ENCODE measurements around the gene RAB14. TPM values are rescaled to one million over a fixed set of nuclear protein-coding genes. Genes with fewer than 3 reads are reported as not detected.
A peak's percentile ranks its signal among the peaks of the same experiment; 100 is the strongest.
"Not testable (repeated sequence)": the region's sequence is repeated elsewhere in the genome, so short reads cannot be mapped to it uniquely, and the experiment has no call there.

Gene RAB14
- total RNA-seq, 1 experiment from 2014 or later: 82.6 TPM

DNA sequence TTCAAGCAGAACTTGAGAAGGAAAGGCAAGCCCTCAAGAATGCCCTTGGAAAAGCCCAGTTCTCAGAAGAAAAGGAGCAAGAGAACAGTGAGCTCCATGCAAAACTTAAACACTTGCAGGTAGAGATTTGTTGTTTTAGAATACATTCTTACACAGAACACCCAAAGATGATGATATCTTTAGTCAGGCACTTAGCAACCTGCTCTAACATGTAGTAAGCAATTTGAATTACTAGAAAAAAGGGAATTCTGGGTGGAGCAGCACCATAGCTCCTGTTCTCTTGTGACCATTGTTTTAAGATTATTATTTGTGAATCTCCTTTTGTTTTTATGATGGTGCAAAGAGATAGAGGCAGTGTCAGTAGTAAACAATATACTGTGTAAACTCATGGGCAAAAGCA, 63.1 kb downstream of the RAB14 start:
- no peak overlapping the region for H2AFZ ChIP-seq
- no peaks in the 10 kb centered on the region for H3K9me2 ChIP-seq (ENCODE audit: insufficient read depth)
- H3K4me1 ChIP-seq (replicated peaks; ENCODE audit: insufficient read depth): peaks cover 13% of the 10 kb centered on the region
- H3K27ac ChIP-seq: no peak overlapping the region
- no peaks in the 10 kb centered on the region for H3K27me3 ChIP-seq (ENCODE audit: insufficient read depth, low read depth)
- no peaks in the 10 kb centered on the region for H3K9me3 ChIP-seq (ENCODE audit: insufficient read depth, low read depth)
- no peak overlapping the region for H3K4me3 ChIP-seq
- no peak overlapping the region for H3K4me2 ChIP-seq
- DNase-seq: no peak
- no peaks in the 10 kb centered on the region for H3K36me3 ChIP-seq (ENCODE audit: low read depth)
- BruUV-seq (replicated peaks): no TSS peak
- CTCF ChIA-PET: no interaction called here
- H3K79me2 ChIP-seq (ENCODE audit: low read depth): no peaks in the 10 kb centered on the region
- intact Hi-C loops (cut with micrococcal nuclease; ENCODE audit: unreplicated experiment): no loop called here
- H4K20me1 ChIP-seq (ENCODE audit: insufficient read depth): no peaks in the 10 kb centered on the region
- H3F3A ChIP-seq (ENCODE audit: insufficient read depth, low read depth): no peaks in the 10 kb centered on the region
- no peak for TF ChIP-seq EZH2 (IDR thresholded peaks at IDR 0.05; ENCODE audit: low read depth)
- TF ChIP-seq, protein P1, sequence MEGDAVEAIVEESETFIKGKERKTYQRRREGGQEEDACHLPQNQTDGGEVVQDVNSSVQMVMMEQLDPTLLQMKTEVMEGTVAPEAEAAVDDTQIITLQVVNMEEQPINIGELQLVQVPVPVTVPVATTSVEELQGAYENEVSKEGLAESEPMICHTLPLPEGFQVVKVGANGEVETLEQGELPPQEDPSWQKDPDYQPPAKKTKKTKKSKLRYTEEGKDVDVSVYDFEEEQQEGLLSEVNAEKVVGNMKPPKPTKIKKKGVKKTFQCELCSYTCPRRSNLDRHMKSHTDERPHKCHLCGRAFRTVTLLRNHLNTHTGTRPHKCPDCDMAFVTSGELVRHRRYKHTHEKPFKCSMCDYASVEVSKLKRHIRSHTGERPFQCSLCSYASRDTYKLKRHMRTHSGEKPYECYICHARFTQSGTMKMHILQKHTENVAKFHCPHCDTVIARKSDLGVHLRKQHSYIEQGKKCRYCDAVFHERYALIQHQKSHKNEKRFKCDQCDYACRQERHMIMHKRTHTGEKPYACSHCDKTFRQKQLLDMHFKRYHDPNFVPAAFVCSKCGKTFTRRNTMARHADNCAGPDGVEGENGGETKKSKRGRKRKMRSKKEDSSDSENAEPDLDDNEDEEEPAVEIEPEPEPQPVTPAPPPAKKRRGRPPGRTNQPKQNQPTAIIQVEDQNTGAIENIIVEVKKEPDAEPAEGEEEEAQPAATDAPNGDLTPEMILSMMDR (conservative IDR thresholded peaks at IDR 0.05): no peak
- POLR2A ChIA-PET (ENCODE audit: unreplicated experiment): no interaction called here

DNA sequence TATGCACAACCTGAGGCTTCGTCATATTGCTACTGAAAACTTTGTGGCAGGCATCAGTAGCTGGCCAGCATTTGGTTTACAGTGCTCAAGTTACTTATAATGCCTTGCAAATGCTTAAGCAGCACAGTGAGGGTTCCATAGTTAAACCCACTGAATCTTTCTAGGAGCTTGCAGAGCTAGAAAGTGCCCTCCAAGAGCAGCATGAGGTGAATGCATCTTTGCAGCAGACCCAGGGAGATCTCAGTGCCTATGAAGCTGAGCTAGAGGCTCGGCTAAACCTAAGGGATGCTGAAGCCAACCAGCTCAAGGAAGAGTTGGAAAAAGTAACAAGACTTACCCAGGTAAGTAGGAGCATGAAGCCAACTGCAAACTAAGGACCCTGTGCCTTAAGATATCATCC, 66.0 kb downstream of the RAB14 start:
- no peaks in the 10 kb centered on the region for H3K79me2 ChIP-seq (ENCODE audit: low read depth)
- H3K4me1 ChIP-seq (replicated peaks; ENCODE audit: insufficient read depth): no peaks in the 10 kb centered on the region
- no peak overlapping the region for H3K4me2 ChIP-seq
- H4K20me1 ChIP-seq (ENCODE audit: insufficient read depth): no peaks in the 10 kb centered on the region
- H3K36me3 ChIP-seq (ENCODE audit: low read depth): no peaks in the 10 kb centered on the region
- no peaks in the 10 kb centered on the region for H3K27me3 ChIP-seq (ENCODE audit: insufficient read depth, low read depth)
- no peaks in the 10 kb centered on the region for H3F3A ChIP-seq (ENCODE audit: insufficient read depth, low read depth)
- ChIA-PET POLR2A (ENCODE audit: unreplicated experiment) (no interaction called here), CTCF (no interaction called here)
- DNase-seq: no peak
- no peaks in the 10 kb centered on the region for H3K9me2 ChIP-seq (ENCODE audit: insufficient read depth)
- H3K9me3 ChIP-seq (ENCODE audit: insufficient read depth, low read depth): no peaks in the 10 kb centered on the region
- H3K27ac ChIP-seq: no peak overlapping the region
- TF ChIP-seq, protein P1 (conservative IDR thresholded peaks at IDR 0.05): no peak
- BruUV-seq (replicated peaks): no TSS peak
- H2AFZ ChIP-seq: no peak overlapping the region
- intact Hi-C loops (cut with micrococcal nuclease; ENCODE audit: unreplicated experiment): no loop called here
- no peak overlapping the region for H3K4me3 ChIP-seq

DNA sequence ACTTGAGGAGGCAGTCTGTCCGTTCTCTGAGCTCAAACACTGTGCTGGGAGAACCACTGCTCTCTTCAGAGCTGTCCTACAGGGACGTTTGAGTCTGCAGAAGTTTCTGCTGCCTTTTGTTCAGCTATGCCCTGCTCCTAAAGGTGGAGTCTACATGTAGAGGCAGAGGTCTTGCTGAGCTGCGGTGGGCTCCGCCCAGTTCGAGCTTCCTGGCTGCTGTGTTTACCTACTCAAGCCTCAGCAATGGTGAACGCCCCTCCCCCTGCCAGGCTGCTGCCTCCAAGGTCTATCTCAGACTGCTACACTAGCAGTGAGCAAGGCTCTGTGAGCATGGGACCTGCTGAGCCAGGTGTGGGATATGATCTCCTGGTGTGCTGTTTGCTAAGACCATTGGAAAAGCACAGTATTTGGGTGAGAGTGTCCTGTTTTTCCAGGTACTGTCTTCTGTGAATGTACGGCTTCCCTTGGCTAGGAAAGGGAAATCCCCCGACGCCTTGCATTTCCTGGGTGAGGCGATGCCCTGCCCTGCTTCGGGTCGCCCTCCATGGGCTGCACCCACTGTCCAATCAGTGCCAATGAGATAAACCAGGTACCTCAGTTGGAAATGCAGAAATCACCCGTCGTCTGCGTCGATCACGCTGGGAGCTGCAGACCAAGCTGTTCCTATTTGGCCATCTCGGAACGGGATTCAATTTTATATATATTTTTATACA, 68.4 kb downstream of the RAB14 start:
- no peaks in the 10 kb centered on the region for H3K9me3 ChIP-seq (ENCODE audit: insufficient read depth, low read depth)
- H3K79me2 ChIP-seq (ENCODE audit: low read depth): no peaks in the 10 kb centered on the region
- DNase-seq: peak in 1 of 2 experiments; percentile 10
- no peaks in the 10 kb centered on the region for H3K27me3 ChIP-seq (ENCODE audit: insufficient read depth, low read depth)
- H3F3A ChIP-seq (ENCODE audit: insufficient read depth, low read depth): no peaks in the 10 kb centered on the region
- H2AFZ ChIP-seq: no peak overlapping the region
- intact Hi-C loops (cut with micrococcal nuclease; ENCODE audit: unreplicated experiment): no loop called here
- H3K4me2 ChIP-seq: no peak overlapping the region
- no peak overlapping the region for H3K4me3 ChIP-seq
- no peaks in the 10 kb centered on the region for H4K20me1 ChIP-seq (ENCODE audit: insufficient read depth)
- H3K27ac ChIP-seq: no peak overlapping the region
- TF ChIP-seq, protein P1 (conservative IDR thresholded peaks at IDR 0.05): no peak
- TF ChIP-seq EZH2 (IDR thresholded peaks at IDR 0.05; ENCODE audit: low read depth): no peak
- BruUV-seq (replicated peaks): no TSS peak
- no peaks in the 10 kb centered on the region for H3K4me1 ChIP-seq (replicated peaks; ENCODE audit: insufficient read depth)
- CTCF ChIA-PET: interaction anchor here (0.6 kb wide), 1 partner anchor 149 kb away, joined by 3 read pairs; no protein-coding TSS in a partner anchor
- no peaks in the 10 kb centered on the region for H3K9me2 ChIP-seq (ENCODE audit: insufficient read depth)
- POLR2A ChIA-PET (ENCODE audit: unreplicated experiment): no interaction called here
- no peaks in the 10 kb centered on the region for H3K36me3 ChIP-seq (ENCODE audit: low read depth)

DNA sequence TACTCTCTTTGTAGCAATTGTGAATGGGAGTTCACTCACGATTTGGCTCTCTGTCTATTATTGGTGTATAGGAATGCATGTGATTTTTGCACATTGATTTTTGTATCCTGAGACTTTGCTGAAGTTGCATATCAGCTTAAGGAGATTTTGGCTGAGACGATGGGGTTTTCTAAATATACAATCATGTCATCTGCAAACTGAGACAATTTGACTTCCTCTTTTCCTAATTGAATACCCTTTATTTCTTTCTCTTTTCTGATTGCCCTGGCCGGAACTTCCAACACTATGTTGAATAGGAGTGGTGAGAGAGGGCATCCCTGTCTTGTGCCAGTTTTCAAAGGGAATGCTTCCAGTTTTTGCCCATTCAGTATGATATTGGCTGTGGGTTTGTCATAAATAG, 72.3 kb downstream of the RAB14 start:
- H3K79me2 ChIP-seq (ENCODE audit: low read depth); H3K4me3 ChIP-seq; H3K27me3 ChIP-seq (ENCODE audit: insufficient read depth, low read depth); H3F3A ChIP-seq (ENCODE audit: insufficient read depth, low read depth); H3K27ac ChIP-seq; intact Hi-C loops (cut with micrococcal nuclease; ENCODE audit: unreplicated experiment); H3K4me1 ChIP-seq (replicated peaks; ENCODE audit: insufficient read depth); H3K9me3 ChIP-seq (ENCODE audit: insufficient read depth, low read depth); H4K20me1 ChIP-seq (ENCODE audit: insufficient read depth); H3K9me2 ChIP-seq (ENCODE audit: insufficient read depth); DNase-seq; POLR2A ChIA-PET (ENCODE audit: unreplicated experiment); H2AFZ ChIP-seq; H3K36me3 ChIP-seq (ENCODE audit: low read depth); H3K4me2 ChIP-seq; CTCF ChIA-PET; BruUV-seq (replicated peaks): not testable (repeated sequence)
